Muscle layer of duodenum (tissue), 2 donors: ENCODE data around the gene NLK.

Experiments used
- H3K27ac ChIP-seq: one replicate; pipeline ENCODE4 v1.7.0; 2013; ENCODE audit warnings: mild to moderate bottlenecking, low read length
- H3K27me3 ChIP-seq: one replicate; pipeline ENCODE4 v1.7.0; 2013; ENCODE audit warnings: low read depth, mild to moderate bottlenecking, control low read depth, low read length
- H3K36me3 ChIP-seq, 2 donors: one replicate each; pipeline ENCODE4 v1.7.0; 2013; ENCODE audit warnings: low read length in 2 of 2, control low read depth in 1 of 2, mild to moderate bottlenecking in 1 of 2; ENCODE audit not compliant: insufficient read depth in 2 of 2, control insufficient read depth in 1 of 2
- H3K4me1 ChIP-seq, 2 donors: one replicate each; pipeline ENCODE4 v1.7.0; 2013; ENCODE audit warnings: low read length in 2 of 2, mild to moderate bottlenecking in 2 of 2, control low read depth in 1 of 2, moderate library complexity in 1 of 2; ENCODE audit not compliant: insufficient read depth in 2 of 2, control insufficient read depth in 1 of 2
- H3K4me3 ChIP-seq, 2 donors: one replicate each; pipeline ENCODE4 v1.7.0; 2013; ENCODE audit warnings: low read length in 2 of 2, low read depth in 1 of 2, mild to moderate bottlenecking in 1 of 2
- H3K9me3 ChIP-seq, 2 donors: one replicate each; pipeline ENCODE4 v1.7.0; 2013; ENCODE audit warnings: low read length in 2 of 2, control low read depth in 1 of 2, mild to moderate bottlenecking in 1 of 2; ENCODE audit not compliant: control insufficient read depth in 1 of 2
- donor health status: healthy.

Gene NLK

DNA sequence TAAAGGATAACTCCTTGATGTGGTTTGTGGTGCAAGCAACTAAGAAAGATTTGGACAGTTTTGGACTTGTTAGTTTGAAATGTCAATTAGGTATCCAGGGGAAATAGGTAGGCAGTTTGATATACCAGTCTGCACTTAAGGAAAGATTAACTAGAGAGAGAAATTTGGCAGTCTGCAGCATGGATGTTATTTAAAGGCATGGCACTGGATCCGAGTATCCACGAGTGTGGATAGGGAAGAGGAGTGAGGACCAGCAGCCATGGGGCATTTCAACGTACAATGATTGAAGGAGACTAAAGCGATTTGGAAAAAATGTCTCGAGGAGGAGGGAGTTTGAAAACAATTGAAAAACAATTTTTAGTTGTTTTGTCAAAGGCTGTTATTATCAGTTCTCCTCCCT, 117.4 kb downstream of the NLK start:
- H3K4me1 ChIP-seq, result no peaks in the 10 kb centered on the region
- H3K36me3 ChIP-seq, result no peaks in the 10 kb centered on the region
- H3K27me3 ChIP-seq, result no peaks in the 10 kb centered on the region
- H3K9me3 ChIP-seq, result no peaks in the 10 kb centered on the region
- H3K4me3 ChIP-seq, result no peak overlapping the region
- H3K27ac ChIP-seq, result no peak overlapping the region

DNA sequence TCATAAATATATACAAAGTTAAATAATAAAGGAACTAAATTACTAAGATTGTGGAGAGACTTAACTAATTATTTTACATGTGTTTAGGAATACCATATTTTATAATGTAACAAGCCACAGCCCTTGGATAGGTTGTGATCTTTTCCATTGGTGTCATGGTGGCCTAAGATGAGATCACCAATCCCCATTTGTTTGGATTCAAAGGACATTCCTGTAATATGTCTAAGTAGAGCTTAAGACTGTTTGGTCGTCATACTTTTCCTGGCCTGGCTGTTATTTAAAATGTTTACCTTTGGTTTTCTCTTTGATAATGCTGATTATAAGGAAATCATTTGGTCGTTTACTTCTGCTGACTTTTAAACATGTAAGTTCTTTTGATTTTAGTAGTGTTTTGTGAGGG, 118.1 kb downstream of the NLK start:
- H3K4me1 ChIP-seq, result no peaks in the 10 kb centered on the region
- H3K27ac ChIP-seq, result no peak overlapping the region
- no peaks in the 10 kb centered on the region for H3K27me3 ChIP-seq

DNA sequence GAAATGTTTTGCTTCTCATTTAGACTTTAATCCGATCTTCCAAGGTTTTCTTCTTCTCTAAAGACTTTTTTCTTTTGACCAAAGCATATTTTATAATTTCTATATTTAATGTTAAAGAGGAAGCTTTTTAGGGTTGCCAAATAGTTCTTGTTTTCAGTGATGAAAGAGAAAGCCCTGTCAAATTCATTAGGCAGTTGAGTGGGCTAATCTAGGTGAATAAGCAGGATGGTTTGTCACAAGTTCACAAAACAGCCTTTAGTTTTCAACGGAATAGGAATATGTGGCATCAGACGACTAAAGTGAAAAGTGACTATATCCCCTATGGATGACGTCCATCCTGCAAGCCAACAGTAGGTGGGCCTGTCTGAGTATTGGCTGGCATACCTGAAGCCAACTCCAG, 118.8 kb downstream of the NLK start:
- no peak overlapping the region for H3K4me3 ChIP-seq
- H3K36me3 ChIP-seq, result no peaks in the 10 kb centered on the region
- H3K4me1 ChIP-seq, result no peaks in the 10 kb centered on the region
- no peak overlapping the region for H3K27ac ChIP-seq
- H3K9me3 ChIP-seq, result no peaks in the 10 kb centered on the region
- H3K27me3 ChIP-seq, result no peaks in the 10 kb centered on the region

More for the DNA sequence above, 118.1 kb downstream of the NLK start:
- Histone ChIP-seq H3K36me3 (no peaks in the 10 kb centered on the region), H3K9me3 (no peaks in the 10 kb centered on the region), H3K4me3 (no peak overlapping the region)

DNA sequence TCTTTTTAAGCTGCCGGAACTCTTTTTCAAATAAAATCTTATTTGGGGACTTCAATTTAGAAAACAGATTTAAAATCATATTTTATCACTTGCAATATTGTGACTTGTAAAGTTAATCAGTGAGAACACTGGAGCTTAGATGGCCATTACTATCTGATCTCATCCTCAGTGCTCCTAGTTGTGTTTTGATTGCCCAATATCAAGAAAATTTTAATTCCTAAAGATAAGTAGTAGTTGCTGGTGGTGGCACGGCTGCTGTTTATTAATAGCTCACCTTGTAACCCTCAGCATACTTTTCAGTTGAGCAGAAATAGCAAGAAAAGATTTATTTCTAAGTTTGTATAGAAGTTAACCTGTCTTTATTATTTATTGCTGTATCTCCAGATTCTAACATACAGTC, 124.0 kb downstream of the NLK start:
- Histone ChIP-seq H3K27ac (no peak overlapping the region), H3K9me3 (no peaks in the 10 kb centered on the region), H3K36me3 (peaks cover 4 to 6% of the 10 kb centered on the region in 2 donors), H3K4me3 (no peak overlapping the region), H3K4me1 (peaks cover 0 to 5% of the 10 kb centered on the region in 2 donors), H3K27me3 (no peaks in the 10 kb centered on the region)

DNA sequence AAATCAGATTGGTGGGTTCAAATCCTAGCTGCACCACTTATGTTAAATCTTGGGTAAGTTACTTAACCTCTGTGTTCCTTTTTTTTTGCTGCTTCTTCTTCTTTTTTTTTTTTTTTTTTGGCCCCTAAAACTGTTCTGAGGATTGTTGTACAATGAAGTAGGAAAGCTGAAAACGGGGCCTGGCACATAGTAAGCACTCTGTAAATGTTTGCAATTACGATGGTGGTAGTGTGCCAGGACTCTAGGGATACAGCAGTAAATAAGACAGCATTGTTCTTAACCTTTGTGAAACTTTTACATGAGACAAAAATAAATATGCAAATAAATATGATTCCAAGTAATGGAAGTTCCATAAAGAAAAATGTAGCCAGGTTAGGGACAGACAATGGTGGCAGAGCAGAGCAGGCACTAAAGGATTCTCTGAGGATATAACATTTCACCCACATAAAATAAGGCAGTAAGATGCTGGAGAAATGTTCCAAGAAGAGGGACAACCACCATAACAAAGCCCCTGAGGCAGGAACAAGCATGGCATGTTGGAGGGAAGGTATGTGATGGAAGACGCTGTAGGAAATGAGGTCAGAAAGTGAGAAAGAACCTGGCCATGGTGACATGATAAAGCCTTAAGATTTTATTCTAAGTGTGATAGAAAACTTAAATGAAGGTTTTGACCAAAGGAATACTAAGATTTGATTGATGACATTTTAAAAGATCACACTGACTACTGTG, 127.3 kb downstream of the NLK start:
- Histone ChIP-seq H3K27me3 (no peaks in the 10 kb centered on the region), H3K27ac (no peak overlapping the region), H3K9me3 (no peaks in the 10 kb centered on the region), H3K4me1 (peaks cover 0 to 17% of the 10 kb centered on the region in 2 donors), H3K4me3 (no peak overlapping the region), H3K36me3 (peaks cover 4 to 6% of the 10 kb centered on the region in 2 donors)

DNA sequence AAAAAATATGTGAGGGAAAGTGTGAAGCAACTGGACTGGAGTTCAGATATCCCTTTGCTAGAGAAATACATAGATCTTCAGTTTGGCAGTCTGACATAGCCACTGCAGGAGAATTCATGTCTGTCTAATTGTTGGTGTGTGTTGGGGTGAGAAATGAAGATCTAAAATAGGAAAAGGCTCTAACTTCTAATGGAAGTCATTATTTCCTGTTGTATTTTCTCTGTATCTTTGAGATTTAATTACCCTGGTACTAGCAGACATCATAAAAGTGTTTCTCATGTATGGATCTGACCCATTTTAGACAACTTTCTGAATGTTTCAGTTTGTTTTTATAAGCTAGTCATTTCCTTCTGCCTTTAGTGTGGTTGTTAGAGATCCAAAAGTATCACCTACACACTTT, 128.3 kb downstream of the NLK start:
- Histone ChIP-seq H3K4me3 (no peak overlapping the region), H3K27me3 (no peaks in the 10 kb centered on the region), H3K9me3 (no peaks in the 10 kb centered on the region), H3K27ac (no peak overlapping the region), H3K4me1 (peaks cover 0 to 18% of the 10 kb centered on the region in 2 donors), H3K36me3 (peaks cover 4 to 6% of the 10 kb centered on the region in 2 donors)

DNA sequence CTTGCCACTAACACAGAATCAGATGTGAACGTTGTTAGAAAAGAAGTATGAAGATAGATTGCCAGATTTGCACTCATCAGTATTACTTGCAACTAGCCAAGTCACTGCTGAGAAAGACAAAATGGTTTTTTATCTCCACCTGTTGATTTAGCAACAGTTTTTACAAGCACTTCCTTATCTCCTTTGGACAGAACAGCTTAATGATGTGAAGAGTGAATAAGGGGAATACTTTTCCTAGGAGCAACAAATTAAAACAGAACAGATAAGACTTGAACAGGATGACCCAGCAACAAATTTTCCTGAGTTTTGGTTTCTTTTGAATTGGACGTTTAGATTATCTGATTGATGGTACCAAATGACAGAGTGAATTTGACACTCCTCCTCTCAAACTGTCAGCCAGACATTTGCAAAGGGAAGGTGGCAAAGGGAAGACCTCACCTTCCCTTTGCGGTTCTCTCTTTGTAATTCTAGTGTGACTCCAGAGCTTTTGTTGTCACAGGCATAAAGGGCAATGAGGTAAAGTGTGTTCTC, 130.6 kb downstream of the NLK start:
- H3K9me3 ChIP-seq, result no peaks in the 10 kb centered on the region
- H3K4me1 ChIP-seq, result peaks cover 0 to 18% of the 10 kb centered on the region in 2 donors
- no peak overlapping the region for H3K27ac ChIP-seq
- H3K36me3 ChIP-seq, result peaks cover 4 to 6% of the 10 kb centered on the region in 2 donors
- H3K27me3 ChIP-seq, result no peaks in the 10 kb centered on the region
- H3K4me3 ChIP-seq, result no peak overlapping the region

DNA sequence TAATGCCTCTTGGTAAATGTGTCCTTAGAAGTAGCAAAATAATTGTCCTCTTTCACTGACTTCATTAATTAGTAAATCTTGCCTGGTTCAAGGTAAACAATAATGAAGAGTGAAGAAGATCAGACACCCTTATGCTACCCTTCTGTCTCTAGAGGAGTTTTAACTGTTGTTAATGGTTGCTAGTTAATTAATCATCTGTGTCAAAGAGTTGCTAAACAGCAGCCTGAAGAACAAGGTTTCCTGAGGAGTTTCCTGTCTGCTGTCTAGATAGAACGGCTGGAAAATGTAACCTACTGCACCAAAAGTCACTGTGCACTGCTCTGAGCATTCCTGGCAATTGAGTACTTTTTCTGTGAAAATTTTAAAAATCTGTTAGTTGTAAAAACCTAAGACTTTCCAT, 131.3 kb downstream of the NLK start:
- H3K4me1 ChIP-seq, result peaks cover 0 to 18% of the 10 kb centered on the region in 2 donors
- no peak overlapping the region for H3K27ac ChIP-seq
- no peaks in the 10 kb centered on the region for H3K9me3 ChIP-seq

DNA sequence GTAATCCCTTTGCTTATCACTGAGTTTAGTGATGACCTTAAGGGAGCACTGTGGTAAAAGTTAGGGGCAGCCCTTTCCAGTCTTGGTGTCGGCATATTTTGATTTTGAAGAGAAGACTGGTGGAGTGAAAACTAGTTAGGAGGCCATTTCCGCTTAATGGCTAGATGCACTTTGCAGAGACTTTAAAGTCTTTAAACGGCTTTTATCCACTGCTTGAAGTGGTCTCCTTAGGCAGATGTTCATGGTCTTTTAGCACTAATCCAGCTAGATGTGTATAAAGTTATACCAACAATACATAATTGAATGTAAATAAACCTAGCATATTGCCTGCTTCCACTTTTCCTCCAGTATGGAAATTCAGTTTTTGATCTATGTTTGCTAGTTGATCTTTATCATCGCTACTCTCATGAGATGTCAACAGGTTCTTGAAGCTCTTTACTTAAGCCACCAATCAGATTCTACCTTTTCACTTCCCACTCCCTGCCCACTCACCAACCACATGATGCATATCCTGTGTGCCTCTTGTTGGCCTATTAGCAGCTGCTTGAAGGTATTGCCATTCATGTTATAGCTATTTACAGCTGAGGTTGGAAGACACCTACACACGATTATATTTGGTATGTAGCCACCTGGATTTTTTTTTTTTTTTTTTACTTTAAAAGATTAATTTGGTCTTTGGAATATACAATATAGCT, 132.0 kb downstream of the NLK start:
- no peak overlapping the region for H3K27ac ChIP-seq
- peaks cover 0 to 6% of the 10 kb centered on the region in 2 donors for H3K36me3 ChIP-seq
- no peaks in the 10 kb centered on the region for H3K9me3 ChIP-seq

More for the DNA sequence above, 131.3 kb downstream of the NLK start:
- H3K4me3 ChIP-seq, result no peak overlapping the region
- no peaks in the 10 kb centered on the region for H3K27me3 ChIP-seq
- H3K36me3 ChIP-seq, result peaks cover 0 to 6% of the 10 kb centered on the region in 2 donors

DNA sequence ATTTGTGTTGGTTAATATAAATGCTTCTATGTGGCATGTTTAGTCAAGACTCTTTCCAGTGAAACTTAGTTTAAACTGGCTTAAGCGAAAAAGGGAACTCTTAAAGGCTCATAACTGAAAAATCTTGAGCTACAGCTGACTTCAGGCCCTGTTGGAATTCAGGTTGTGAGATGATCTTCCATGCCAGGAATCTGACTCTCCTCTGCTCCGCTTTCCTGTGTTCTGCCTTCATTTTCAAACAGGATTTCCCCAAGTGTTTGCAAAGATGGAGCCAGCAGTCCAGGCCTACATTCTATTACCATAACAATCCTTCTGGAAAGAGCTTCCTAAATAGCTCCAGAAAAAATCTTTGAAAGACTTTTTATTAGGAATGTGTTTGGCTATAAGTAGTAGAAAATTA, 134.9 kb downstream of the NLK start:
- peaks cover 0 to 13% of the 10 kb centered on the region in 2 donors for H3K4me1 ChIP-seq
- no peaks in the 10 kb centered on the region for H3K27me3 ChIP-seq
- H3K27ac ChIP-seq, result no peak overlapping the region
- H3K9me3 ChIP-seq, result no peaks in the 10 kb centered on the region
- H3K4me3 ChIP-seq, result no peak overlapping the region
- peaks cover 0 to 5% of the 10 kb centered on the region in 2 donors for H3K36me3 ChIP-seq

More for the DNA sequence above, 132.0 kb downstream of the NLK start:
- Histone ChIP-seq H3K4me1 (peaks cover 0 to 17% of the 10 kb centered on the region in 2 donors), H3K4me3 (no peak overlapping the region), H3K27me3 (no peaks in the 10 kb centered on the region)

DNA sequence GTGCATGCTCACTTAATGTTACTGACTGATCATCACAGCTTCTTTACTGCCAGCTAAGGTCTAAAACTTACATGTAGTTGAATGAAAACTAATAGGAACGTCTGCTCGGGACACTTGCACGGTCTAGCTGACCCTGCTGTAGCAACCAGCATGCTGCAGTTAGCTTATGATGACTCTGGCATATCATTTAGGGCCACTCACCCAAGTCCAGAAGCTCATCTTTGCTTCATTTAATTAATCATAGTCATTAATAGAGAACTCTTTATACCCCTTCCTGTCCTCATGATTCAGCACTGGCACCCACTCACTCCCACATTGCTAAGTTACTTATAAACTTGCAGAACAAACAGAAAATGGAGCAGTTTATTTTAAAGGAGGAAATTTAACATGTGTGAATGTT, 136.3 kb downstream of the NLK start:
- peaks cover 0 to 11% of the 10 kb centered on the region in 2 donors for H3K4me1 ChIP-seq
- no peak overlapping the region for H3K4me3 ChIP-seq
- H3K36me3 ChIP-seq, result peaks cover 0 to 5% of the 10 kb centered on the region in 2 donors
- H3K9me3 ChIP-seq, result no peaks in the 10 kb centered on the region
- H3K27ac ChIP-seq, result no peak overlapping the region
- no peaks in the 10 kb centered on the region for H3K27me3 ChIP-seq
